Upper lobe of left lung (tissue), 4 donors: ENCODE measurements around the gene UBR4.

Experiments
- CTCF ChIP-seq, 6 experiments: fragments of 450-650 bp in 4 of 6; fragments of 200-600 bp in 2 of 6; sonication (generic) in 2 of 6; IDR thresholded peaks; one replicate each; pipeline ENCODE4 v1.5.1; 2016 to 2019; ENCODE audit warnings: antibody characterized with exemption in 6 of 6
- POLR2A ChIP-seq, 4 donors: fragments of 450-650 bp; IDR thresholded peaks; one replicate each; pipeline ENCODE4 v1.5.1; 2016 to 2017; ENCODE audit warnings: antibody characterized with exemption in 4 of 4, mild to moderate bottlenecking in 2 of 4
- POLR2AphosphoS5 ChIP-seq, 2 donors: sonication (generic); formaldehyde crosslinking; IDR thresholded peaks; one replicate each; pipeline ENCODE4 v1.5.1; 2017; ENCODE audit warnings: antibody characterized with exemption in 2 of 2

DNA sequence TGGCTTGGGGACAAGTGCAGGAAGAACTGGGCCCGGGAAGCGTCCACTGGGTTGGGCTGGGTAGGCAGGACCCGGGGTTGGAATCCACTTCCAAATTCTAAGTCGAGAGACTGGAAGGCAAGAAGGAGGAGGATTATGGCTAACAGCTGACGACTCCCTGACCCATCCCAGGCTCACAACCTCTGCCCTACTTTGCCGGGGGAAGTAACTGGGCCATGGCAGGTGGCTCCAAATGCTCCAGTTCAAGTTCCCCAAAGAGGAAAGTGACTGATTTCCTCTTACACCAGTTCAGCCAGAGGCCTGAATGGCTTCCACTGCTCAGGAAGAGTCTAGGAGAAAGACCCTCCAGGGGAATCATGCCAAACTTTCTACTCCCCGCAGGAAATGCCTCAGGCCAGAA lies 29.8 kb upstream of the UBR4 start:
- TF ChIP-seq CTCF (IDR thresholded peaks at IDR 0.05) (no peak), POLR2A (IDR thresholded peaks at IDR 0.05) (no peak), POLR2AphosphoS5 (IDR thresholded peaks at IDR 0.05) (no peak)
